WI38 (cell line): ENCODE measurements around the gene FIGNL2.
"Not testable (repeated sequence)": the region's sequence is repeated elsewhere in the genome, so short reads cannot be mapped to it uniquely, and the experiment has no call there.

ENCODE experiments used
- H3K4me3 ChIP-seq: 2 replicates; pipeline ENCODE4 v1.5.1; 2011; ENCODE audit warnings: low read depth, mild to moderate bottlenecking, control low read depth, low read length
- CTCF ChIP-seq: IDR thresholded peaks from 2 replicates; pipeline ENCODE4 v1.5.1; 2012; ENCODE audit warnings: low read depth, mild to moderate bottlenecking, control low read depth, low read length

The FIGNL2 gene

GRCh38 chr12:51812871-51813270, 35.6 kb downstream of the FIGNL2 start:
- TF ChIP-seq CTCF = no peak
- no peak overlapping the region for H3K4me3 ChIP-seq

- no peak overlapping the region for H3K4me3 ChIP-seq
- TF ChIP-seq CTCF = no peak
Measured at GRCh38 chr12:51811203-51812202, 37.0 kb downstream of the FIGNL2 start.

GRCh38 chr12:51809193-51809592, 39.3 kb downstream of the FIGNL2 start:
- TF ChIP-seq CTCF = no peak
- no peak overlapping the region for H3K4me3 ChIP-seq

- no peak for TF ChIP-seq CTCF
- H3K4me3 ChIP-seq = no peak overlapping the region
Measured at GRCh38 chr12:51806896-51807295, 41.6 kb downstream of the FIGNL2 start.

GRCh38 chr12:51801027-51801426, 47.5 kb downstream of the FIGNL2 start:
- no peak overlapping the region for H3K4me3 ChIP-seq
- TF ChIP-seq CTCF = no peak

GRCh38 chr12:51798501-51798900, 50.0 kb downstream of the FIGNL2 start:
- no peak for TF ChIP-seq CTCF
- H3K4me3 ChIP-seq = no peak overlapping the region

GRCh38 chr12:51798051-51798450, 50.5 kb downstream of the FIGNL2 start:
- not testable (repeated sequence) for H3K4me3 ChIP-seq
